Fibroblast of lung (primary cell): ENCODE results near the gene GNB4.

Experiments used
- EZH2 ChIP-seq: IDR thresholded peaks from 2 replicates; pipeline ENCODE4 v1.5.1; 2012; ENCODE audit warnings: low read length, control low read depth, mild to moderate bottlenecking; ENCODE audit errors: missing control alignments
- TF ChIP-seq, protein P1 (sequence below), 2 donors: IDR thresholded peaks in 1 of 2; conservative IDR thresholded peaks in 1 of 2; 1 replicate in 1 of 2; 2 replicates in 1 of 2; pipeline ENCODE4 v1.5.1; 2011 to 2012; ENCODE audit warnings: low read length in 2 of 2, control low read depth in 1 of 2, inconsistent platforms in 1 of 2, low read depth in 1 of 2, mild to moderate bottlenecking in 1 of 2

GRCh38 chr3:179450901-179451264 is 387 bp downstream of the GNB4 start:
- TF ChIP-seq, protein P1, sequence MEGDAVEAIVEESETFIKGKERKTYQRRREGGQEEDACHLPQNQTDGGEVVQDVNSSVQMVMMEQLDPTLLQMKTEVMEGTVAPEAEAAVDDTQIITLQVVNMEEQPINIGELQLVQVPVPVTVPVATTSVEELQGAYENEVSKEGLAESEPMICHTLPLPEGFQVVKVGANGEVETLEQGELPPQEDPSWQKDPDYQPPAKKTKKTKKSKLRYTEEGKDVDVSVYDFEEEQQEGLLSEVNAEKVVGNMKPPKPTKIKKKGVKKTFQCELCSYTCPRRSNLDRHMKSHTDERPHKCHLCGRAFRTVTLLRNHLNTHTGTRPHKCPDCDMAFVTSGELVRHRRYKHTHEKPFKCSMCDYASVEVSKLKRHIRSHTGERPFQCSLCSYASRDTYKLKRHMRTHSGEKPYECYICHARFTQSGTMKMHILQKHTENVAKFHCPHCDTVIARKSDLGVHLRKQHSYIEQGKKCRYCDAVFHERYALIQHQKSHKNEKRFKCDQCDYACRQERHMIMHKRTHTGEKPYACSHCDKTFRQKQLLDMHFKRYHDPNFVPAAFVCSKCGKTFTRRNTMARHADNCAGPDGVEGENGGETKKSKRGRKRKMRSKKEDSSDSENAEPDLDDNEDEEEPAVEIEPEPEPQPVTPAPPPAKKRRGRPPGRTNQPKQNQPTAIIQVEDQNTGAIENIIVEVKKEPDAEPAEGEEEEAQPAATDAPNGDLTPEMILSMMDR (conservative IDR thresholded peaks at IDR 0.05 in 1 of 2, IDR thresholded peaks at IDR 0.05 in 1 of 2; ENCODE audit: low read depth in 1 of 2, low read length in 2 of 2): no peak
- TF ChIP-seq EZH2: no peak
